Stomach (tissue), 4 donors: ENCODE data around the gene MAT2A.

ENCODE experiments used
- EP300 ChIP-seq: sonication (generic); formaldehyde crosslinking; IDR thresholded peaks from one replicate; pipeline ENCODE4 v1.6.1; 2017; ENCODE audit warnings: antibody characterized with exemption
- POLR2A ChIP-seq, 4 donors: fragments of 450-650 bp; IDR thresholded peaks; one replicate each; pipeline ENCODE4 v1.6.1; 2016; ENCODE audit warnings: antibody characterized with exemption in 4 of 4, control low read depth in 2 of 4, mild to moderate bottlenecking in 1 of 4, moderate library complexity in 1 of 4
- TF ChIP-seq, protein P1 (sequence below), 7 experiments: fragments of 450-650 bp in 4 of 7; fragments of 200-600 bp in 3 of 7; sonication (generic) in 3 of 7; IDR thresholded peaks; one replicate each; pipeline ENCODE4 v1.5.1; 2016 to 2019; ENCODE audit warnings: antibody characterized with exemption in 7 of 7, control low read depth in 2 of 7, mild to moderate bottlenecking in 1 of 7

DNA sequence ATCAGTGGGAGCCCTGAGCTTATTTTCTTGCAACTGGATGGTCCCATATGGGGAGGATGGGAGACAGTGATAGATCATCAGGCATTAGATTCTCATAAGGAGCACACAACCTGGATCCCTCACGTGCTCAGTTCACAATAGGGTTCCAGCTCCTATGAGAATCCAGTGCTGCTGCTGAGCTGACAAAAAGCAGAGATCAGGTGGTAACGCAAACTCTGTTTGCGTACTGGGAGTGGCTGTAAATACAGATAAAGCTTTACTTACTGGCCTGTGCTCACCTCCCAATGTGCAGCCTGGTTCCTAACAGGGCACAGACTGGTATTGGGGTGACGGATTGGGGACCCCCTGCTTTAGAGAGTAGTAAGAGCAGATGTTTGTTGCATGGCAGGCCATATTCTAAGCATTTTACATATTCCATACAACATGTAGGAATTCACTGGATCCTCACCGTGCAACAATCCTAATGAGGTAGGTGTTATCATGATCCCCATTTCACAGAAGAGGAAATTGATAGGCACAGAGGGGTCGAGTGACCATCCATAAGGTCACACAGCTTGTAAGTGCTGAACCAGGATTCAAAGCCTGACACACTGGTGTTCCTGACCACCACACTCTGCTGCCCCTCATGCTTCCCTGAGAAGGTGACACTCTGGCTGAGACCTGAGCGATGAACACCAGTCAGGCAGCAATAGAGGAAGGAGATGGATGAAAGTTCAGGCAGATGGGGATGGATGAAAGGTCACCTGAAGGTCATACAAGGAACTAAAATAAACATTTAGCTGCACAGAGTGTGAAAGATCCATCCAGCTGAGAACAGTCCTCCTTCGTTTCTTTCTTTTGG, 15.7 kb upstream of the MAT2A start:
- no peak for TF ChIP-seq POLR2A (IDR thresholded peaks at IDR 0.05)
- TF ChIP-seq, protein P1, sequence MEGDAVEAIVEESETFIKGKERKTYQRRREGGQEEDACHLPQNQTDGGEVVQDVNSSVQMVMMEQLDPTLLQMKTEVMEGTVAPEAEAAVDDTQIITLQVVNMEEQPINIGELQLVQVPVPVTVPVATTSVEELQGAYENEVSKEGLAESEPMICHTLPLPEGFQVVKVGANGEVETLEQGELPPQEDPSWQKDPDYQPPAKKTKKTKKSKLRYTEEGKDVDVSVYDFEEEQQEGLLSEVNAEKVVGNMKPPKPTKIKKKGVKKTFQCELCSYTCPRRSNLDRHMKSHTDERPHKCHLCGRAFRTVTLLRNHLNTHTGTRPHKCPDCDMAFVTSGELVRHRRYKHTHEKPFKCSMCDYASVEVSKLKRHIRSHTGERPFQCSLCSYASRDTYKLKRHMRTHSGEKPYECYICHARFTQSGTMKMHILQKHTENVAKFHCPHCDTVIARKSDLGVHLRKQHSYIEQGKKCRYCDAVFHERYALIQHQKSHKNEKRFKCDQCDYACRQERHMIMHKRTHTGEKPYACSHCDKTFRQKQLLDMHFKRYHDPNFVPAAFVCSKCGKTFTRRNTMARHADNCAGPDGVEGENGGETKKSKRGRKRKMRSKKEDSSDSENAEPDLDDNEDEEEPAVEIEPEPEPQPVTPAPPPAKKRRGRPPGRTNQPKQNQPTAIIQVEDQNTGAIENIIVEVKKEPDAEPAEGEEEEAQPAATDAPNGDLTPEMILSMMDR (IDR thresholded peaks at IDR 0.05), result no peak
- TF ChIP-seq EP300, result no peak
